Lung (tissue), 12 donors: ENCODE results near the gene MOGAT2. TPM values are rescaled to one million over a fixed set of nuclear protein-coding genes. Genes with fewer than 3 reads are reported as not detected.

ENCODE experiments used
- ATAC-seq: fragments of 200-7000 bp; cut with Tn5 transposase; one replicate; pipeline ENCODE4 v1.9.1; 2020; ENCODE audit warnings: moderate number of reproducible peaks; ENCODE audit not compliant: insufficient read depth, low FRiP score
- DNase-seq, 3 donors: peaks; one replicate each; pipeline ENCODE4 v3.0.0-alpha.2; 2013 to 2017
- H3K27ac ChIP-seq, 2 donors: one replicate each; pipeline ENCODE4 v1.5.1; 2013; ENCODE audit warnings: mild to moderate bottlenecking in 2 of 2, moderate library complexity in 2 of 2, control low read depth in 1 of 2, inconsistent platforms in 1 of 2, low read depth in 1 of 2, low read length in 1 of 2
- H3K27me3 ChIP-seq, 3 donors: one replicate each; pipeline ENCODE4 v1.5.1; 2013; ENCODE audit warnings: low read length in 2 of 3; ENCODE audit not compliant: control insufficient read depth in 3 of 3, insufficient read depth in 3 of 3
- H3K36me3 ChIP-seq, 4 donors: one replicate each; pipeline ENCODE4 v1.5.1; 2013; ENCODE audit warnings: low read length in 4 of 4, mild to moderate bottlenecking in 1 of 4, moderate library complexity in 1 of 4; ENCODE audit not compliant: control insufficient read depth in 4 of 4, insufficient read depth in 4 of 4
- H3K4me1 ChIP-seq, 5 donors: one replicate each; pipeline ENCODE4 v1.5.1; 2013; ENCODE audit warnings: low read length in 5 of 5, mild to moderate bottlenecking in 2 of 5, moderate library complexity in 1 of 5; ENCODE audit not compliant: control insufficient read depth in 5 of 5, insufficient read depth in 5 of 5
- H3K4me3 ChIP-seq: one replicate; pipeline ENCODE4 v1.5.1; 2013; ENCODE audit warnings: mild to moderate bottlenecking, control low read depth, moderate library complexity
- H3K9ac ChIP-seq, 2 donors: one replicate each; pipeline ENCODE4 v1.5.1; 2013; ENCODE audit warnings: low read length in 2 of 2, control low read depth in 1 of 2; ENCODE audit not compliant: insufficient read depth in 1 of 2
- H3K9me3 ChIP-seq, 4 donors: one replicate each; pipeline ENCODE4 v1.5.1; 2013; ENCODE audit warnings: low read length in 3 of 4, mild to moderate bottlenecking in 1 of 4, moderate library complexity in 1 of 4; ENCODE audit not compliant: control insufficient read depth in 4 of 4, insufficient read depth in 3 of 4
- WGBS, 2 donors: extraction: QIAGEN DNeasy Blood & Tissue Kit; methylation state at CpG; one replicate each; pipeline ENCODE4 v1.1.7; 2013; 5-methylcytosine and 5-hydroxymethylcytosine counted together
- polyA plus RNA-seq, 2 donors: library from polyadenylated mRNA; stranded (reverse); fragments of 200-250 nt; gene quantifications; one replicate each; pipeline ENCODE4 v1.2.1, GENCODE V29; 2013
- total RNA-seq, 2 donors: library from RNA; depleted of rRNA in 1 of 2; stranded (reverse); fragments of >200 nt in 1 of 2; gene quantifications; one replicate each; pipeline ENCODE4 v1.2.1, GENCODE V29; 2014 to 2021
- TF ChIP-seq, protein P1 (sequence below): IDR thresholded peaks from 2 replicates; pipeline ENCODE4 v1.5.1; 2012; ENCODE audit warnings: mild to moderate bottlenecking; ENCODE audit errors: control extremely low read depth, extremely low read depth
- donor health status: control.
- donor health status: control.
- donor health status: Bipolar disorder and iron deficiency.
- donor health status: healthy.
- donor health status: DM: yes; HTN: yes; CAD: no.

The MOGAT2 gene
- total and polyA plus RNA-seq, 4 donors = 0.06 to 0.09 TPM; not detected in 2

DNA sequence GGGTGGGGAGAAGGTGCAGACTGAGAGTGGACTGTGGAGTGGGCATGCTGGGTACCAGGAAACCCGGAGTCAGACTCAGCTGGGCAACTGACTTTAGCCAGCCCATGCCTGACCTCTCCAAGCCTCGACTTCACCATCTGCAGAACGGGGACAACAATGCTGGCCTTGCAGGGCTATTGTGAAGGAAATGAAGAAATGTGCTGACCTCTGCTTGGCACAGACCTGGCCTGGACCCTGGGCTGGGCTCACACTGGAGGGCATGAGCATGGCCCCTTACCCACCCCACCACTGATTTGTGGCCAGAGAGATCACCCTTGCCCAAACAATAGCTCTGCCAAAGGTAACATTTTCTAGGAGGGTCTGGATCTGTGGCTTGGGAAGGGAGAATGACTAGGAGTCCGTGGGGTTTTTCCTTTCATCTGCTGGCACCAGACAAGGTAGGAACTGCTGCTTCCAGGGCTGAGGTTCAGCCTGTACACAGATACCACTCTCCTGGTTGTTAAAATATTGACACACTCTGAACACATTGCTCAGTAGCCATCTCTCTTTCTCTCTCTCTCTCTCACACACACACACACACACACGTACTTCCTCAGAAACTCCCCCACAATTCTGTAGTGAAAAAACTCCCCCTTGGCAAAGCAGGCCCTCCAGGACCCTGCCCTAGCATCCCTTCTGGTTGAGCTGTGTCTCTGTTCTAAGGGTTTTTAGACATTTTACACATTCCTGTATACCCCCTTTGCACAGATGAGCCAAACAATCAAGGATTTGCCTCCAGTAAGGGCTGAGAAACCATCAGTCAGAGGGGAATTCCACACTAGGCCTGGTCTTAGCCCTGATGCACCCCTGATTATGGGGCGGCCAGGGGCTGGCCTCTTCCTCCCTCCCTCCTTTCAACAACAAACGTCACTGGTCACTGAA, 1.0 kb downstream of the MOGAT2 start:
- TF ChIP-seq, protein P1, sequence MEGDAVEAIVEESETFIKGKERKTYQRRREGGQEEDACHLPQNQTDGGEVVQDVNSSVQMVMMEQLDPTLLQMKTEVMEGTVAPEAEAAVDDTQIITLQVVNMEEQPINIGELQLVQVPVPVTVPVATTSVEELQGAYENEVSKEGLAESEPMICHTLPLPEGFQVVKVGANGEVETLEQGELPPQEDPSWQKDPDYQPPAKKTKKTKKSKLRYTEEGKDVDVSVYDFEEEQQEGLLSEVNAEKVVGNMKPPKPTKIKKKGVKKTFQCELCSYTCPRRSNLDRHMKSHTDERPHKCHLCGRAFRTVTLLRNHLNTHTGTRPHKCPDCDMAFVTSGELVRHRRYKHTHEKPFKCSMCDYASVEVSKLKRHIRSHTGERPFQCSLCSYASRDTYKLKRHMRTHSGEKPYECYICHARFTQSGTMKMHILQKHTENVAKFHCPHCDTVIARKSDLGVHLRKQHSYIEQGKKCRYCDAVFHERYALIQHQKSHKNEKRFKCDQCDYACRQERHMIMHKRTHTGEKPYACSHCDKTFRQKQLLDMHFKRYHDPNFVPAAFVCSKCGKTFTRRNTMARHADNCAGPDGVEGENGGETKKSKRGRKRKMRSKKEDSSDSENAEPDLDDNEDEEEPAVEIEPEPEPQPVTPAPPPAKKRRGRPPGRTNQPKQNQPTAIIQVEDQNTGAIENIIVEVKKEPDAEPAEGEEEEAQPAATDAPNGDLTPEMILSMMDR = no peak
- DNase-seq = no peak
- H3K9me3 ChIP-seq = no peaks in the 10 kb centered on the region
- 72 to 77% methylated on average over 7 of the region's 7 CpGs for WGBS, 2 donors
- H3K27me3 ChIP-seq = no peaks in the 10 kb centered on the region
- H3K27ac ChIP-seq = no peak overlapping the region
- no peak overlapping the region for H3K9ac ChIP-seq
- no peak overlapping the region for H3K4me3 ChIP-seq
- no peaks in the 10 kb centered on the region for H3K36me3 ChIP-seq
- ATAC-seq = no peak
- no peaks in the 10 kb centered on the region for H3K4me1 ChIP-seq

DNA sequence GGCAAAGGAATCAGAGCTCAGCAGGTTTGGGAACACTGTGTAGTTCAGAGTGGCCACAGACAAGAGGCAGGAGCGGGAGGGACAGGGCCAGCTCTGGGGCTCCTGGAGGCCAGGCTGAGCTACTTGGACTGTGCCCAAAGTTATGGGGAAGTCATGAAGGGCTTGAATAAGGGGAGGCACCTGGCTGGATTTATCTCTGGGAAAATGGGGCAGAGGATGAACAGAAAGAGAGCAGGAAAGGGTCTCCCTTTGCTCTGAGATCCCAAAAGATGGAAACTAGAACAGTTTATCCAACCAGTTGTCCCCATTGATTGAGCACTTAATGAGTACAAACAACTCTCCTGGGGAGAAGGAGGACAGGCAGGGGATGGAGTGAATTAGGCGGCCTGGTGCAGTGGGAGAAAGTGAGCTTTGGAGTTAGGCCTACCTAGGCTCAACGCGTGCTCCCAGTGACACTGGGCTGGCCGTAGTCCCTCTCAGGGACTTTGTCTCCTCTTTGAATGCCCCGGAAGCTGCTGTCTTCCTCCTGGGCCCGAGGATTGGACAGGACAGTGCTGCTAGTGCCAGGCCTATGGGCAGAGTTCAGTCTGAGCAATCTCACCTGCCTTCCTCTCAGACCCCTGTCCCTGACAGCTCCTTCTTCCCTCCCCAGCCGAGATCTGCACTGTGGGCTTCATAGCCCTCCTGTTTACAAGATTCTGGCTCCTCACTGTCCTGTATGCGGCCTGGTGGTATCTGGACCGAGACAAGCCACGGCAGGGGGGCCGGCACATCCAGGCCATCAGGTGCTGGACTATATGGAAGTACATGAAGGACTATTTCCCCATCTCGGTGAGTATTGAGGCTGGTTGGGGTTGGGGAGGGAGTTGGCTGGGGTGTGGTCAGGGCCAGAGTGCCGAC, 2.0 kb downstream of the MOGAT2 start:
- H3K27ac ChIP-seq = no peak overlapping the region
- no peak for DNase-seq

DNA sequence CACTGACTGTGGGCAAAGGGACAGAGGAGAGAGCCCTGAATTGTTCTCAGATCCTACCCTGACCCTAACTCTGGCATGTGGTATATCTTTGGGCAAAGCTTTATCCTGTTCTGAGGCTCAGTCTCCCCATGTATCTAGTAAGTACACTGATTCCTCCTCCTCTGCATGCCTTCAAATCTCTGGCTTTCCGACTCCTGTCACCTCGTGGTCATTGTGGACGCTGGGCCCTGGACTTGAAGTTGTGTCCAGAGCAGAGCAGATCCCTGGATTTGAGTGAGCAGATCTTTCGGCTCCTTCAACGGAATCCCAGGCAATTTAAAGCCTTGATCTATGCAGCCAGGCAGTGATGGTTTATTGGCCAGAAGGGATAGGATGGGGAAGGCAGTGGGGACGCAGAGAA, 3.0 kb downstream of the MOGAT2 start:
- H3K4me3 ChIP-seq = no peak overlapping the region
- ATAC-seq (no peak), DNase-seq (no peak)
- no peaks in the 10 kb centered on the region for H3K4me1 ChIP-seq
- H3K27me3 ChIP-seq = no peaks in the 10 kb centered on the region
- H3K36me3 ChIP-seq = no peaks in the 10 kb centered on the region
- H3K9me3 ChIP-seq = no peaks in the 10 kb centered on the region
- 93 to 97% methylated on average over 6 of the region's 6 CpGs for WGBS, 2 donors
- H3K27ac ChIP-seq = no peak overlapping the region
- no peak overlapping the region for H3K9ac ChIP-seq
- TF ChIP-seq, protein P1 = no peak

More for the DNA sequence above, 2.0 kb downstream of the MOGAT2 start:
- Histone ChIP-seq H3K36me3 (no peaks in the 10 kb centered on the region), H3K4me3 (no peak overlapping the region), H3K27me3 (no peaks in the 10 kb centered on the region), H3K9me3 (no peaks in the 10 kb centered on the region), H3K4me1 (no peaks in the 10 kb centered on the region), H3K9ac (no peak overlapping the region)
- no peak for ATAC-seq
- 89 to 93% methylated on average over 14 of the region's 14 CpGs for WGBS, 2 donors
- TF ChIP-seq, protein P1 = no peak
